WERI-Rb-1 (cell line): ENCODE measurements around the gene C5orf46.
"Not testable (repeated sequence)": the region's sequence is repeated elsewhere in the genome, so short reads cannot be mapped to it uniquely, and the experiment has no call there.

Experiments
- DNase-seq: peaks from one replicate; pipeline ENCODE4 v3.0.0-alpha.2; 2020
- H3K27ac ChIP-seq: fragments of 250-450 bp; sonication (Bioruptor Pico); 2 replicates; pipeline ENCODE4 v1.5.1; 2020; ENCODE audit warnings: mild to moderate bottlenecking, moderate library complexity
- H3K27me3 ChIP-seq: fragments of 250-450 bp; sonication (Bioruptor Pico); 2 replicates; pipeline ENCODE4 v1.5.1; 2021; ENCODE audit warnings: mild to moderate bottlenecking, low read depth, moderate library complexity; ENCODE audit not compliant: insufficient read depth, severe bottlenecking
- H3K36me3 ChIP-seq: fragments of 250-450 bp; sonication (Bioruptor Pico); 2 replicates; pipeline ENCODE4 v1.5.1; 2020; ENCODE audit warnings: mild to moderate bottlenecking, moderate library complexity
- H3K4me3 ChIP-seq: 2 replicates; pipeline ENCODE4 v1.5.1; 2011; ENCODE audit warnings: low read depth, mild to moderate bottlenecking, control low read depth, low read length
- H3K9me3 ChIP-seq: fragments of 250-450 bp; sonication (Bioruptor Pico); 2 replicates; pipeline ENCODE4 v1.5.1; 2021; ENCODE audit warnings: mild to moderate bottlenecking, moderate library complexity; ENCODE audit not compliant: severe bottlenecking
- TF ChIP-seq, protein P1 (sequence below): IDR thresholded peaks from 2 replicates; pipeline ENCODE4 v1.5.1; 2011; ENCODE audit warnings: low read depth, mild to moderate bottlenecking, control low read depth, inconsistent platforms, low read length

C5orf46 gene

DNA sequence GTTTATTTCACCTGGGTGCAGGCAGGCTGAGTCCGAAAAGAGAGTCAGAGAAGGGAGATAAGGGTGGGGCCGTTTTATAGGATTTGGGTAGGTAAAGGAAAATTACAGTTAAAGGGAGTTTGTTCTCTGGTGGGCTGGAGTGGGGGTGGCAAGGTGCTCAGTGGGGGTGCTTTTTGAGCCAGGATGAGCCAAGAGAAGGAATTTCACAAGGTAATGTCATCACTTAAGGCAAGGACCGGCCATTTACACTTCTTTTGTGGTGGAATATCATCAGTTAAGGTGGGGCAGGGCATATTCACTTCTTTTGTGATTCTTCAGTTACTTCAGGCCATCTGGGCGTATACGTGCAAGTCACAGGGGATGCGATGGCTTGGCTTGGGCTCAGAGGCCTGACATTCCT, 36.4 kb downstream of the C5orf46 start:
- DNase-seq, H3K27ac ChIP-seq, H3K27me3 ChIP-seq, H3K9me3 ChIP-seq, H3K36me3 ChIP-seq, H3K4me3 ChIP-seq: not testable (repeated sequence)

DNA sequence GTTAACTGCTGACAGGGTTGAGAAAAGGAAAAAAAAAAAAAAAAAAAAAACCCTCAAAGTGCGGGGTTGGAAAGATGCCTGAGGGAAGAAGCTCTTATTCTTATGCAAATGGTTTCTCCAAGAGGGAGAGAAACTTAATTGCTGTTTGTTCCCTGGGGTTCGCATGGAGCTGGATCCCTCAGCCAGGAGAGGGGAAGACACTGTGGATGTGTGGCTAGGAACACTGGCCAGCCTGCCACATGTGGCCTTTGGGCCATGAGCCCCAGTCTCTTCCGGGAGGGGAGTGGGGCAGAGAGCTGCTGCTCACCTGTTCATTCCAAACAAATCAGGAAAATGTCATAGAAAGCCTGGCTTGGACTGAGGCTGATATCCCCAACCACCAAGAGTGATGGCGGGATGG, 37.2 kb downstream of the C5orf46 start:
- DNase-seq, result no peak
- no peak overlapping the region for H3K27ac ChIP-seq
- no peak overlapping the region for H3K4me3 ChIP-seq
- no peaks in the 10 kb centered on the region for H3K27me3 ChIP-seq
- H3K36me3 ChIP-seq, result no peaks in the 10 kb centered on the region
- no peaks in the 10 kb centered on the region for H3K9me3 ChIP-seq
- TF ChIP-seq, protein P1, sequence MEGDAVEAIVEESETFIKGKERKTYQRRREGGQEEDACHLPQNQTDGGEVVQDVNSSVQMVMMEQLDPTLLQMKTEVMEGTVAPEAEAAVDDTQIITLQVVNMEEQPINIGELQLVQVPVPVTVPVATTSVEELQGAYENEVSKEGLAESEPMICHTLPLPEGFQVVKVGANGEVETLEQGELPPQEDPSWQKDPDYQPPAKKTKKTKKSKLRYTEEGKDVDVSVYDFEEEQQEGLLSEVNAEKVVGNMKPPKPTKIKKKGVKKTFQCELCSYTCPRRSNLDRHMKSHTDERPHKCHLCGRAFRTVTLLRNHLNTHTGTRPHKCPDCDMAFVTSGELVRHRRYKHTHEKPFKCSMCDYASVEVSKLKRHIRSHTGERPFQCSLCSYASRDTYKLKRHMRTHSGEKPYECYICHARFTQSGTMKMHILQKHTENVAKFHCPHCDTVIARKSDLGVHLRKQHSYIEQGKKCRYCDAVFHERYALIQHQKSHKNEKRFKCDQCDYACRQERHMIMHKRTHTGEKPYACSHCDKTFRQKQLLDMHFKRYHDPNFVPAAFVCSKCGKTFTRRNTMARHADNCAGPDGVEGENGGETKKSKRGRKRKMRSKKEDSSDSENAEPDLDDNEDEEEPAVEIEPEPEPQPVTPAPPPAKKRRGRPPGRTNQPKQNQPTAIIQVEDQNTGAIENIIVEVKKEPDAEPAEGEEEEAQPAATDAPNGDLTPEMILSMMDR, result no peak

DNA sequence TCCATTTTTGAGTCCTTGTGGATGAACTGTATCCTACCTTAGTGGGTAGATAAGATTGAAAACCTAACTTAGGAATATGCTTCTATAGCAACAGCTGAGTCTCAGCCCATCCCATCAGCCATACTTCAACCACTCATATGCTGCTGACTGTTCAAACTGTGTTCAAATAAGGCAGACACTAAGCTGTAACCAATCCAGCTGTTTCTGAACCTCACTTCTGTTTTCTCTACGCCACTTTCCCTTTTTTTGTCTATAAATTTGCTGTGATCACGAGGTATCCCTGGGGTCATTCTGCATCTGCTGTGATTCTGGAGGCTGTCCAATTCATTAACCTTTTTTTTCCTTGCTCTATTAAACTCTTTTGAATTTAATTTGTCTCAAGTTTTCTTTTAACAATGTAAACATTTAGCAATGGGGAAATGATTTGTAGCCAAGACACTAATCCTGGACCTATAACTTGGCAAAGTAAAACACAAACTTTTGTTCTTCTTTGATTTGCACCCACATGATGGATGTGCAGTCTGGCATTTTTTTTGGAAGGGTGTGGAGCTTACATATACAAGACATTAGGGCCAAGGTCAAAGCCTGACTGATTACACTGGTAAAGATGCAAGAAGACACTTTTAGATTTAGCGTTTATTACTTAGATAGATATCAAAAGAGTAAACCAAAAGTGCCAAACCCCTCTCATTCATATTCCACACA, 42.7 kb downstream of the C5orf46 start:
- no peak for DNase-seq
- no peak overlapping the region for H3K4me3 ChIP-seq
- H3K9me3 ChIP-seq, result no peaks in the 10 kb centered on the region
- TF ChIP-seq, protein P1, result no peak
- H3K36me3 ChIP-seq, result no peaks in the 10 kb centered on the region
- H3K27me3 ChIP-seq, result no peaks in the 10 kb centered on the region
- H3K27ac ChIP-seq, result no peak overlapping the region

DNA sequence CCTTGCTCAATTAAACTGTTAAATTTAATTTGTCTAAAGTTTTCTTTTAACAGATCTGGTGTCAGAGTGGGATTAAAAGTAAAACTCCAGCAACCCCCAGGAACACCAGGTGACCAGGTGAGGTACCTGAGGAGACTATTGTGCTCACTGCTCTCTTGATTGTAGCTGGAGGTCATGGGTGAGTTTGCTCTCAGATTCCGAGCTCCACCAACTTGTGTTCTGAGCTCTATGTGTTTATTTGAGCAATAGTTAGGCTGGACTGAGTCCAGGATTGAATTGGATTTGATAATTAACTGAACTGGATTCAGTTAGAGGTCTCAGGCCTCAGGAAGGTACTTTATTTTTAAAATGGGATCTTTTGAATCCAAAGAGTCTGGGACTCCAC, 45.7 kb downstream of the C5orf46 start:
- H3K4me3 ChIP-seq, result no peak overlapping the region
- DNase-seq, result no peak
- H3K27me3 ChIP-seq, result no peaks in the 10 kb centered on the region
- TF ChIP-seq, protein P1, result no peak
- H3K36me3 ChIP-seq, result no peaks in the 10 kb centered on the region
- no peak overlapping the region for H3K27ac ChIP-seq
- no peaks in the 10 kb centered on the region for H3K9me3 ChIP-seq

DNA sequence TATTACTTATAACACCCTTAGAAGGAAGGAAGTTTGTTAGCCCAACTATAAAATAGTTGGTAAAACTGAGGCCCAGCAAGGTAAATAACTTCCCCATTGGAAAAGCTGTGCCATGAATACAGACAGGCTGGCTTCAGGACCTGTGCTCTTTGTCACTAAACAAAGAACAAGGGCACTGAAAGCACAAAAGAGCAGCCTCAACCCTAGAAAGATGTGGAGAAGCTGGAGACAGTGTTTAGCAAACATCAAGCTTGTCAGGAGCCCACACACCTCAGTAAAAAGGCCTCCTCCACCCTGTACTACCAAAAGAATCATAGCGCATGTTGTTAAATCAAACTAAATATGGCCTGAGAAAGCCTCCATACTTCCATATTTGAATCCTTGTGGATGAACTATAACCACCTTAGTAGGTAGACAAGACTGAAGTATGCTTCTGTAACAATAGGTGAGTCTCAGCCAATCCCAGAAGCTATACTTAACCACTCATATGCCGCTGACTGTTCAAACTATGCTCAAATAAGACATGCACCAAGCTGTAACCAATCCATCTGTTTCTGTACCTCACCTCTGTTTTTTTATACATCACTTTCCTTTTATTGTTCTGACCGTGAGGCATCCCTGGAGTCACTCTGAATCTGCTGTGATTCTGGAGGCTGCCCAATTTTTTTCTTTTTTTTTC, 46.2 kb downstream of the C5orf46 start:
- Histone ChIP-seq H3K27ac (no peak overlapping the region), H3K4me3 (no peak overlapping the region), H3K36me3 (no peaks in the 10 kb centered on the region), H3K27me3 (no peaks in the 10 kb centered on the region), H3K9me3 (no peaks in the 10 kb centered on the region)
- DNase-seq, result no peak
- TF ChIP-seq, protein P1, result no peak

DNA sequence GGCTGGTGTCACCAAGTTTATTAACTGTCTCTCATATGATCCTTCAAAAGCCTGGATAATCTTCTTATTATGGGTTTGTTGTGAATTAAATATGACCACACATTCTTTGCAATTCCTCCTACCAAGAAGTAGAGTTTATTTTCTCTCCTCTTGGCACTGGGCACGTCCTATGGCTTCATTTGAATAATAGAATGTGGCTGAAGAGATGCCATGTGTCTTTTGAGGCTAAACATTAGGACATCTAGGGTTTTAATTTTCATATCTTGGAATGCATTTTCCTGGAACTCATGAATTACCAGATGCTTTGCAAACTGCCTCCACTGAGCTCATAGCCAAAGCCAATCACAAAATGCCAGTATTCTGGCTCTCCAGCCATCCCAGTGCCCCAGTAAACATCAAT, 47.8 kb downstream of the C5orf46 start:
- Histone ChIP-seq H3K27me3 (no peaks in the 10 kb centered on the region), H3K27ac (no peak overlapping the region), H3K4me3 (no peak overlapping the region), H3K9me3 (no peaks in the 10 kb centered on the region), H3K36me3 (no peaks in the 10 kb centered on the region)
- no peak for DNase-seq
- TF ChIP-seq, protein P1, result no peak
